HFFc6 (cell line): Measurements from ENCODE around the gene ZNF777. TPM values are rescaled to one million over a fixed set of nuclear protein-coding genes. Genes with fewer than 3 reads are reported as not detected.
A peak's percentile ranks its signal among the peaks of the same experiment; 100 is the strongest.

ENCODE experiments used
- DNase-seq: peaks from one replicate; pipeline ENCODE4 v3.0.0-alpha.2; 2018
- H3K27ac Mint-ChIP-seq: 2 replicates; pipeline ENCODE4 v1.8.0; 2020; ENCODE audit warnings: mild to moderate bottlenecking, mixed read lengths
- H3K27me3 Mint-ChIP-seq: 2 replicates; pipeline ENCODE4 v1.8.0; 2021; ENCODE audit warnings: mild to moderate bottlenecking, moderate library complexity, mixed read lengths; ENCODE audit not compliant: insufficient read depth
- H3K36me3 Mint-ChIP-seq: 2 replicates; pipeline ENCODE4 v1.8.0; 2021; ENCODE audit warnings: low read depth, mixed read lengths
- H3K4me1 Mint-ChIP-seq: 2 replicates; pipeline ENCODE4 v1.8.0; 2020; ENCODE audit warnings: low read depth, mixed read lengths
- H3K4me3 Mint-ChIP-seq: 2 replicates; pipeline ENCODE4 v1.8.0; 2020; ENCODE audit warnings: mild to moderate bottlenecking, moderate library complexity, mixed read lengths
- H3K9me3 Mint-ChIP-seq: 2 replicates; pipeline ENCODE4 v1.8.0; 2020; ENCODE audit warnings: mild to moderate bottlenecking, mixed read lengths
- CTCF ChIP-seq: fragments of 200-600 bp; sonication (generic); IDR thresholded peaks from 2 replicates; pipeline ENCODE4 v1.5.0; 2021; ENCODE audit warnings: antibody characterized with exemption, mild to moderate bottlenecking
- long read RNA-seq: library from polyadenylated mRNA; unstranded; transcript quantifications from one replicate; pipeline ENCODE4 v2.0.0, GENCODE V29; 2019
- total RNA-seq, 6 experiments: library from RNA; stranded (reverse); fragmentation: NEBNext Ultra II Directional; extraction: Animal tissue kit (Norgen Biotek cat#: 25700); gene quantifications; 2 replicates in 1 of 6; 3 replicates in 5 of 6; pipeline ENCODE4 v1.2.3, GENCODE V29; 2021

ZNF777 gene
- 10 to 100 TPM; 13.6 to 16.7 (median 15.2) TPM for total RNA-seq
- long read RNA-seq = 0 reads

- peak; percentile 87 for DNase-seq
- Mint-ChIP-seq H3K9me3 (no peaks in the 10 kb centered on the region), H3K27ac (peak within 1 kb of the TSS; percentile 72), H3K4me1 (peaks cover 33% of the 10 kb centered on the region), H3K36me3 (no peaks in the 10 kb centered on the region; the same call in none of the 2 replicates), H3K27me3 (peaks cover 6% of the 10 kb centered on the region; the same call in 1 of the 2 replicates), H3K4me3 (peak within 1 kb of the TSS; percentile 84)
- TF ChIP-seq CTCF = peak; percentile 64
Measured at GRCh38 chr7:149460493-149461277, at the start of gene ZNF777. ZNF777 (minus strand) TSS chr7:149461062; CDS start chr7:149456022, 5,040 bp downstream.

GRCh38 chr7:149510248-149510647, 49.4 kb upstream of the ZNF777 start:
- peaks cover 26% of the 10 kb centered on the region for H3K9me3 Mint-ChIP-seq
- peaks cover 3% of the 10 kb centered on the region for H3K27me3 Mint-ChIP-seq
- no peak for DNase-seq
- no peak for TF ChIP-seq CTCF
- peaks cover 10% of the 10 kb centered on the region for H3K36me3 Mint-ChIP-seq
- no peak overlapping the region for H3K27ac Mint-ChIP-seq
- H3K4me1 Mint-ChIP-seq = no peaks in the 10 kb centered on the region
- H3K4me3 Mint-ChIP-seq = no peak overlapping the region

- H3K4me3 Mint-ChIP-seq = no peak overlapping the region
- H3K4me1 Mint-ChIP-seq = no peaks in the 10 kb centered on the region
- H3K9me3 Mint-ChIP-seq = peaks cover 30% of the 10 kb centered on the region
Measured at GRCh38 chr7:149509774-149510173, 48.9 kb upstream of the ZNF777 start.

GRCh38 chr7:149505551-149505950, 44.7 kb upstream of the ZNF777 start:
- peaks cover 15% of the 10 kb centered on the region for H3K36me3 Mint-ChIP-seq
- H3K4me3 Mint-ChIP-seq = no peak overlapping the region
- H3K4me1 Mint-ChIP-seq = no peaks in the 10 kb centered on the region
- no peak for TF ChIP-seq CTCF
- DNase-seq = no peak
- H3K27ac Mint-ChIP-seq = no peak overlapping the region
- H3K27me3 Mint-ChIP-seq = peaks cover 5% of the 10 kb centered on the region
- peaks cover 32% of the 10 kb centered on the region for H3K9me3 Mint-ChIP-seq

More at GRCh38 chr7:149509774-149510173, 48.9 kb upstream of the ZNF777 start:
- H3K36me3 Mint-ChIP-seq = peaks cover 15% of the 10 kb centered on the region
- no peak overlapping the region for H3K27ac Mint-ChIP-seq
- no peak for DNase-seq
- TF ChIP-seq CTCF = no peak
- H3K27me3 Mint-ChIP-seq = peaks cover 3% of the 10 kb centered on the region

DNA sequence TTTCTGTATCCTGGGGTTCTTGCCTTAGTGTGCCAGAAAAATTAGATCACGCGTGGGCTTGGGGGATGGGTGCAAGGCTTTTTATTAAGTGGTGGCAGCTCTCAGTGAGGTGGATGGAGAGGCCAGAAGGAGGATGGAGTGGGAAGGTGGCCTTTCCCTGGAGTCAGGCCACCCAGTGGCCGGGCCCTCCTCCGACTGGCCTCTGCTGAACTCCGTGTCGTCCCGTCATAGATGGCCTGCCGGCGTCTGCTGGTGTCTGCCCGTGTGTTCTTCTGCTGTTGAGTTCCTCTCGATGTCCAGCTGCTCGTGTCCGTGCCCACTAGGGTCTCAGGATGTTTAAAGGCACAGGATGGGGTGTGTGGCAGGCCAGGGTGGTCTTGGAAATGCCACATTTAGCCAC, 40.8 kb upstream of the ZNF777 start:
- Mint-ChIP-seq H3K27ac (no peak overlapping the region), H3K4me1 (no peaks in the 10 kb centered on the region), H3K9me3 (peaks cover 13% of the 10 kb centered on the region), H3K27me3 (peaks cover 7% of the 10 kb centered on the region), H3K4me3 (no peak overlapping the region), H3K36me3 (peaks cover 10% of the 10 kb centered on the region)
- no peak for DNase-seq
- TF ChIP-seq CTCF = no peak
